Panc1 (cell line): ENCODE results near the gene PTPN18. TPM values are rescaled to one million over a fixed set of nuclear protein-coding genes. Genes with fewer than 3 reads are reported as not detected.

Source experiments
- ATAC-seq: fragments of 200-7000 bp; cut with Tn5 transposase; 2 replicates; pipeline ENCODE4 v1.9.1; 2020; ENCODE audit warnings: mild to moderate bottlenecking, moderate library complexity
- BruUV-seq: library from RNA; stranded (reverse); fragments of 400-500 nt; replicated peaks from 2 replicates; lab custom pipeline; 2021; lab: Mats Ljungman, UMichigan
- CTCF ChIA-PET: fragments of 300-600 bp; sonication (Branson Sonifier 250); formaldehyde crosslinking; loops from one replicate; lab custom pipeline; 2022; ENCODE audit warnings: antibody characterized with exemption; lab: Charles Lee
- POLR2A ChIA-PET: fragments of 300-600 bp; sonication (Branson Sonifier 250); formaldehyde crosslinking; loops from one replicate; lab custom pipeline; 2022; ENCODE audit warnings: antibody characterized with exemption; lab: Charles Lee
- DNase-seq: peaks from one replicate; pipeline ENCODE4 v3.0.0-alpha.2; 2010; ENCODE audit warnings: low read depth, low spot score
- H3K27ac ChIP-seq: 2 replicates; pipeline ENCODE4 v1.5.1; 2011; ENCODE audit warnings: mild to moderate bottlenecking, low read length, inconsistent platforms
- H3K27me3 ChIP-seq: fragments of 200-500 bp; sonication (Bioruptor generic); 2 replicates; pipeline ENCODE4 v1.6.0; 2014; ENCODE audit warnings: low read length, inconsistent platforms; ENCODE audit not compliant: control insufficient read depth, insufficient read depth
- H3K36me3 ChIP-seq: fragments of 200-500 bp; sonication (Bioruptor generic); 2 replicates; pipeline ENCODE4 v1.5.1; 2014; ENCODE audit warnings: inconsistent platforms, mild to moderate bottlenecking, low read length, moderate library complexity; ENCODE audit not compliant: control insufficient read depth, insufficient read depth
- H3K4me1 ChIP-seq: 2 replicates; pipeline ENCODE4 v1.5.1; 2011; ENCODE audit warnings: inconsistent platforms, mild to moderate bottlenecking, low read length, moderate library complexity; ENCODE audit not compliant: control insufficient read depth, insufficient read depth
- H3K4me3 ChIP-seq, 2 experiments: 2 replicates each; pipeline ENCODE4 v1.5.1; 2011 to 2012; ENCODE audit warnings: low read depth in 2 of 2, low read length in 2 of 2, mild to moderate bottlenecking in 2 of 2, inconsistent platforms in 1 of 2, moderate library complexity in 1 of 2
- H3K9me3 ChIP-seq: fragments of 200-500 bp; sonication (Bioruptor generic); 2 replicates; pipeline ENCODE4 v1.5.1; 2014; ENCODE audit warnings: low read depth, mild to moderate bottlenecking, inconsistent platforms, low read length, moderate library complexity; ENCODE audit not compliant: control insufficient read depth, insufficient read depth
- CTCF ChIP-seq: fragments of 450-650 bp; IDR thresholded peaks from 2 replicates; pipeline ENCODE4 v1.5.1; 2017; ENCODE audit warnings: mild to moderate bottlenecking
- POLR2AphosphoS5 ChIP-seq: IDR thresholded peaks from 2 replicates; pipeline ENCODE4 v1.6.1; 2012; ENCODE audit warnings: mild to moderate bottlenecking, low read depth, low read length, moderate library complexity
- REST ChIP-seq, 2 experiments: IDR thresholded peaks; 2 replicates each; pipeline ENCODE4 v1.6.1; 2011 to 2012; ENCODE audit warnings: low read depth in 2 of 2, control low read depth in 1 of 2, low read length in 1 of 2, mild to moderate bottlenecking in 1 of 2, moderate library complexity in 1 of 2; ENCODE audit not compliant: insufficient read depth in 1 of 2
- SIN3A ChIP-seq: IDR thresholded peaks from 2 replicates; pipeline ENCODE4 v1.6.1; 2012; ENCODE audit warnings: low read depth, mild to moderate bottlenecking, low read length, moderate library complexity, borderline replicate concordance; ENCODE audit not compliant: insufficient read depth
- TCF7L2 ChIP-seq: IDR thresholded peaks from 2 replicates; pipeline ENCODE4 v1.6.1; 2011; ENCODE audit warnings: mild to moderate bottlenecking, low read depth, low read length, inconsistent platforms
- in situ Hi-C: cut with HindIII; loops from 2 replicates; pipeline ENCODE4 v1.10.0; 2016; ENCODE audit warnings: low sequenced_read_pairs, low pct_unique_long_range_greater_than_20kb
- intact Hi-C: fragments of 100-400 bp; cut with micrococcal nuclease; formaldehyde crosslinking; loops from one replicate; pipeline ENCODE4 v1.10.0; 2022; ENCODE audit not compliant: unreplicated experiment
- total RNA-seq: library from RNA; stranded (reverse); gene quantifications from one replicate; pipeline ENCODE4 v1.2.1, GENCODE V29; 2021; ENCODE audit not compliant: unreplicated experiment

The PTPN18 gene
- total RNA-seq, 1 experiment from 2014 or later = 35.3 TPM

GRCh38 chr2:130349174-130349573 is 6.7 kb upstream of the PTPN18 start:
- ChIA-PET CTCF (no interaction called here), POLR2A (no interaction called here)
- in situ Hi-C loops (no loop called here), intact Hi-C loops (no loop called here)
- DNase-seq = no peak
- Histone ChIP-seq H3K36me3 (peaks cover 12% of the 10 kb centered on the region), H3K27me3 (no peaks in the 10 kb centered on the region), H3K4me1 (peaks cover 8% of the 10 kb centered on the region; the same call in 1 of the 2 replicates), H3K4me3 (no peak overlapping the region), H3K9me3 (no peaks in the 10 kb centered on the region), H3K27ac (no peak overlapping the region)
- ATAC-seq = no peak
- TF ChIP-seq CTCF = no peak
- no peak for TF ChIP-seq POLR2AphosphoS5
- TF ChIP-seq SIN3A = no peak
- no peak for TF ChIP-seq REST (IDR thresholded peaks at IDR 0.05; ENCODE audit: insufficient read depth in 1 of 2, low read depth in 2 of 2, low read length in 1 of 2)
- TF ChIP-seq TCF7L2 = no peak
- BruUV-seq = no TSS peak

GRCh38 chr2:130351711-130352110 is 4.1 kb upstream of the PTPN18 start:
- ATAC-seq (no peak), DNase-seq (no peak)
- no peak overlapping the region for H3K4me3 ChIP-seq
- no peaks in the 10 kb centered on the region for H3K9me3 ChIP-seq
- H3K4me1 ChIP-seq = peaks cover 17% of the 10 kb centered on the region
- peaks cover 3% of the 10 kb centered on the region; the same call in 1 of the 2 replicates for H3K36me3 ChIP-seq
- in situ Hi-C loops = no loop called here
- TF ChIP-seq SIN3A (no peak), REST (IDR thresholded peaks at IDR 0.05; ENCODE audit: insufficient read depth in 1 of 2, low read depth in 2 of 2, low read length in 1 of 2) (no peak), POLR2AphosphoS5 (no peak), TCF7L2 (no peak), CTCF (no peak)
- no TSS peak for BruUV-seq
- ChIA-PET CTCF (interaction anchor here (0.6 kb wide), 1 partner anchor 67 kb away, joined by 4 read pairs; no protein-coding TSS in a partner anchor), POLR2A (no interaction called here)
- no peak overlapping the region for H3K27ac ChIP-seq
- H3K27me3 ChIP-seq = no peaks in the 10 kb centered on the region
- intact Hi-C loops = no loop called here
